HG03442 (cell line): ENCODE data around the gene PHF21A.

Source experiments
- ATAC-seq: cut with Tn5 transposase; IDR thresholded peaks from one replicate; pipeline ENCODE4 v1.9.1; 2021; ENCODE audit warnings: mild to moderate bottlenecking, moderate library complexity; ENCODE audit not compliant: unreplicated experiment

Gene PHF21A

DNA sequence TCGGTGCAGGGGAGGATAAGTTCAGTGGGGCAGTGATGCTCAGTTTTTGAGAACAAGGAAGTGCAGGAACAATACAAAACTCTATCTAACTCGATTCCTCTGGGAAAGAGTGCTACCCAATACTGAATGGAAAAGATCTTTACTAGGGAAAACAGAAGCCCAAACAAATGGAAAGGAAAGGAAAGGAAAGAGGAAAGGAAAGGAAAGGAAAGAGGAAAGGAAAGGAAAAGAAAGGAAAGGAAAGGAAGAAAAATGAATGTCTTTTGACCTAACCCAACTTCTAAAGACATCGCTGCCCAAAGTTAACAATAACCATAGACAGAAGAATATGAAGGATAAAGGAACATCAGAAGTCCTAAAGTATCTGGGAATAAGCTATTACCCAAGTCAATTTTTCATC lies 41.6 kb downstream of the PHF21A start:
- ATAC-seq = no peak

DNA sequence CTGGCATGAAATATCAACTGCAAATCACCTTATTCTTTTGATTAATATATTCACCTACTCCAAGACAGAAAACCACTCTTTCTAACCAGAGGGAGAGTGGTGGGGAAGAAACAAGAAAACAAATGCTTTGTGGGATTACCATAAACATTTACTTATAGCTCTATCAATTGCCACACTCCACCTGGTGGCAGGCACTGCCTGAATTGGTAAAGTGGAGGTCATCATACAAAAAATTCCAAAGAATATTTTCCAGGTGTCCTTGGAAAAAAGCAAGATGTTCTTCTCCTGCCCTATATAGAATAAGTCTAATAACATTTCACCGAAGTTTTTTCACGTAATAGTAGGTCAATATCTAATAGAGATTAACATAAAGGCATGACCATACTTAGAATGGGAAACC lies 45.3 kb downstream of the PHF21A start:
- ATAC-seq = no peak

DNA sequence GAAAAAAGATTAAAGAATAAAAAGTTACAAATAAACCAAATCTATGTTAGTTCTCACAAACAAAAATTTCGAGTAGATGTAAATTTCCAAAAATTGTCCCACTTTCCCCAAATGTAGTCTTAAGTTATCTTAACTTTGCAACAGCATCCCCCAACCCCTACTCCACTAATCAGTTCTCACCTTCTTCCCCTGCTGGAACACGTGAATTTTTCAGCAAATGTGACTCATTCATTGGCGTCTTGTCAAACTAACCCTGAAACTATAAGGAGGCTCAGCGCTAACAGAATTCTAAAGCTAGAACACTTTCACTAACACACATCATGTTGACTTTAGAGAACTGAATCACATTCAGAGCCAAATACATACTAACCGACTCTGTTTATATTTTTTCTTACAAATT lies 46.1 kb downstream of the PHF21A start:
- no peak for ATAC-seq

DNA sequence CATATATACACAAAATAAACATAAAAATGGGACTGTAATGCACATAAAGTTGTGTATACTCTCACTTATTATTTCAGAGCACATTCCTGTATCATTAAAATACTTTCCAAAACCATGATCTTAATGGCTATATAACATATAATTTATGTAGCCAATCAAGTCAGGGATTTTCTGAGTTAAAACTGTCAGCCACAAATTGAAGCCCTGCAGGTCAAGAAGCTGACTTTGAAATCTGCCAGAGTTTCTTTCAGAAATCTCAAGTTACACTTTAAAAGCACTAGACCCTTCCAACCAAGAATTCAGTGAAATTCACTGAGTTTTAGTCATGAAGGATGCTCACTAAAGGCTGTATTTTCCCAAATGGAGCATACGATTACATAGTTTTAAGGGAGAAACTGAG lies 47.6 kb downstream of the PHF21A start:
- ATAC-seq = no peak

GRCh38 chr11:46072172-46072964 lies 48.9 kb downstream of the PHF21A start:
- no peak for ATAC-seq

- ATAC-seq = no peak
Measured at GRCh38 chr11:46071091-46071490, 50.2 kb downstream of the PHF21A start.

DNA sequence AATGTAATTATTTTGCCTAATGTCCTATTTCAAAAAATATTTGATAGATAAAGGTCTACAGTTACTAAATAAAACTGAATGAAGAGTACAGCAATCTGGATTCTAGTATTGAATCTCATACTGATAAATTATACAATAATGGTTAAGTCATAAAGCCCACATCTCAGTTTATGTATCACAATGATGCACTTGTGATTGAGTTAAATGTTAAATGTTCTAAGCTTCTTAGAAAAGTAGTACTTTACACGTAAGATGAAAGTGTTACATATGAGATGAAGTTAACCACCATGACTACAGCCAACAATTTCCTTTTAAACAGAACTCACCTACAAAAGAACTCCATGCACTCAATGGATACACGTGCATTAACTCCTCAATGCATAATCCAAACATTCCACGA lies 51.7 kb downstream of the PHF21A start:
- ATAC-seq = no peak

DNA sequence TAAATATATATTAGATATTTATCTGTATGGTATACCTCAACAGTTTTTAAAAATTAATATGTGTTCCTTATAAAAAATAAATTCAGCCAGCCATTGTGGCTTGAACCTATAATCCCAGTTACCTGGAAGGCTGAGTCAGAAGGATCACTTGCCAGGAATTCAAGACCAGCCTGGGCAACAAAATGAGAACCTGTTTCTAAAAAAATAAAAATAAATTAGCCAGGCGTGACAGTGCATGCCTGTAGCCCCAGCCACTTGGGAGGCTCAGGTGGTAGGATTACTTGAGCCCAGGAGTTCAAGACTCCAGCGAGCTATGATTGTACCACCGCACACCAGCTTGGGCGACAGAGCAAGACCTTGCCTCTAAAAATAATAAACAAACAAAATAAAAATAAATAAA lies 54.9 kb downstream of the PHF21A start:
- ATAC-seq = no peak

- ATAC-seq = no peak
Measured at GRCh38 chr11:46065681-46066080, 55.6 kb downstream of the PHF21A start.

DNA sequence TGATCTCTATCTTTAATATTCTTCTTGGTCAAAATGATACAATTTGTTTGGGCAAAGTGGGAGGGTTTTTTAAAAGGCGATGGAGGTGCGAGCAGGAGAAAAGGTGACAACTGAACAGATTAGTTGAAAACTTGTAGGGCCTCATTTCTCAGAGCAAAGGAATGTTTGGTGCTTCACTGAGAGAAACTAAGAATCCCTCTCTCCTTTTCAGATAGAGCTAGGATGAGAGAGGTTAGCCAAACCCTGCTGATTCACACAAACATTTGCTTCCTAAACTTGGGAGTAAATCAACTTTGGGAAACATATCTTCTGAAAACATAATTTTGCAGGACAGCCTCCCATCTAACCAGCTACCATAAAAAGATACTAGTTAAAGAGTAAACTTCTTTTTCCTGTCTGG lies 57.0 kb downstream of the PHF21A start:
- no peak for ATAC-seq

- no peak for ATAC-seq
Measured at GRCh38 chr11:46063138-46063537, 58.1 kb downstream of the PHF21A start.

GRCh38 chr11:46060013-46060412 lies 61.2 kb downstream of the PHF21A start:
- no peak for ATAC-seq

DNA sequence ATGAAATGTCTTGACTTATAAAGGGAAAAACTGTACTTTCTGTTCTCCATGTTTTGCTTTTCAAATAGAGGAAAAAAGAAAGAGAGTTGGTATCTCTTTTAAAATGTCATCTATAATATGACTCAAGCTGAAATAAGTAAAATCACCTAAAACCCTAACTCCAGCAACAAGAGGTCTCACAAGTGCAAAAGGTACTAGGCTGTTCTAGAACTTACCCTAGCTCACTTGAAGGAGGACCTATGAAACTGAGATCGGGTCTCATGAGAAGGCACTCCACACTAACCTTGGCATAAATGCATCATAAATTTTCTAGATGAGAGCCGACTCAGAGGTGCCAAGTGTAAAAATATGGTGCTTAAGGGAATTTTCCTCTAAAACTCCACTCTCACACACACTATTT lies 63.8 kb downstream of the PHF21A start:
- ATAC-seq = no peak

DNA sequence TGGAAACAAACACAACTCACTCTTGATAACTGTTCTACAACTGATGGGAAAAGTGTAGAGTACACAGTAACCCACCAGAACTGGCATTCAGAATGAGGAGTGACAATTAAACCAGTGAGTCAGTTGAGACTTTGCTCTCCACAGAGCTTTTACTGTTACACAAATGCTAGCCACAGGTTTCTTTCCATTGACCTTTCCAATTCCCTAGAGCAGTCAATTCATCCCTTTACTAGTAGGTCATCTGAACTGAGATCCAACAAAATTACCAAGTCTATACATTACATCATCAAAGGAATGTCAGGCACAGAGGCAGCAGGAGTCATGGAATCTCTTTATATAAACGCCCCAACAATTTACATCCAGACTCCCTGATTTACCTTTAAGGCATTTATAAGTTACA lies 65.9 kb downstream of the PHF21A start:
- no peak for ATAC-seq

DNA sequence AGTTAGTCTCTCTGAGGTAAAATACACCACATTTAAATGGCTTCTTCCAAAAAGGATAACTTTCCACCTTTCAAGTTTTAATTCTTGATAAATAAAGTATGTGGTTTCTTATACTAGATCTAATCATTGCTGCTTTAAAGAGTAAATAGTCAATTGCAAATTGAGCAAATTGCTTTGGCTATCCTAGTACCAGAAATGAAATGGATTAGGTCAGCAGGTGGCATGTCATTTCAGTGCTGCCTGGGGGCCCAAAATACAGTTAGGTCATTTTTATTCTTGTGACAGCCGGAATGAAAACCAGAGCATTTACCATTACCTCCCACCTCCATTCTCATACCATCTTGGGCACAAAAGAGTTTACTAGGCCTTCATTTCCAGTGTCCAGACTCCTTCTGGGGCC lies 70.2 kb downstream of the PHF21A start:
- ATAC-seq = no peak

DNA sequence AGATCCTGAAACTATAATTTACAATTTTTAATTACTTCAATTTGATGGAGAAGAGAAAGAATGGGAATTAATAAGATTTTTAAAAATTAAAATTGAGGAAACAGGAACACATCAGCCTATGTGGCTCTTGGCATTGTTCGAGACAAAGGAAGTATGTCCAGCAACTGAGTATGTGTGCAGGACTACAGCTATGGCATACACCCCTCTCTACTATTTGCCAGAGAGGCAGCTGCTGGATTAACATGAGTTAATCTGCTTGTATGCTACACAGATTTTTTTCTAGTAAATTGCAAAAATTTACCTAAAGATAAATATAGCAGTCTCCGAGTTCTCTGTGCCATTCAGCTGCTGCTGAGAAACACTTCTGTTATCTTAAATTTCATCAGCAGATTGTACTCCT lies 70.6 kb downstream of the PHF21A start:
- ATAC-seq = no peak

DNA sequence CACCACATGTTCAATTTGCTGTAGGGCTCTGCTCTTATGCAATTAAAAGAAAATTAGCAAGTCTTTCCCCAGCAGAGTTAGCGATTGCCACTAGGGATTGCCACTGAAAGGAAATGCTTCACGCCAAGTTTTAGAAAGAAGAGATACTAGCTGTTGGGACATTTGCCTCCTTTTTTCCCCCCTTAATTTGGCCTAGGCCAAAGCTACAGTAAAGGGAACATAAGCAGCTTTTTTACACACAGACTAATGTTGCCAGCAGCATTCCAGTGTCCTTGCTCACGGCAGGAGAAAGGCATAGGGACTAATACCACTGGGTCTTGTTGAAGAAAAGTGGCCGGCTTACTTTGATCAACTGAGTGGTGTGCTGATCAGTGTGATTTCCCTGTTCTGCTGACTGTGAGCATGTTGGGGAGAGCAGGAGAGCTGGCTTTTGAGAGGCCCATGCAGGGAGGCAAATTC lies 71.2 kb downstream of the PHF21A start:
- ATAC-seq = no peak

DNA sequence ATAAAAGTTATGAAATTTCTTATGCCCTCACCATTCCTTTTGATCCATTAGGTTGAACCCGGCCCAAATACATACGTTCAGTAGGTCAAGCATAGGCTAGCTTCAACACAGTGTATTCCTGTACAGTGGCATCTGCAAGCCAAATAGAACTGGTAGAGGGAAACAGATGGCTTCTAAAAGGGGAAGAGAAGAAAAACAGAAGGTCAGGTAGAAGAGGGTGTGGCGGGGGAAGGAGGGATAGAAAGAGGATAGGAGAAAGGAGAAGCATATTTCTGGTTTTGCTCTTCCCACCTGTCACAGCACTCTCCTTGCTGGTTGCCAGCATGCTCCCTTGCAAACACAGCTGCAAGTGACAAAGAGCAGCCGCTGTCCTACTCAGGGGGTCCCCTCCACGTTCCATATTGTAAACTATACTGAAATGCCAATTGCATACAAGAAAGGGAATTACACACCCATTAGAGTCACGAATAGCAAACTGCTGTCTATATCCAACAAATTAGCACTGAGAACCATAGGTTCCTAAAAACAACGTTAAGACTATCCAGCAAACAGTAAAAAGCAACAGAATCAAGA lies 71.8 kb downstream of the PHF21A start:
- ATAC-seq = no peak

GRCh38 chr11:46048198-46048597 lies 73.1 kb downstream of the PHF21A start:
- no peak for ATAC-seq

- ATAC-seq = no peak
Measured at GRCh38 chr11:46047520-46047919, 73.7 kb downstream of the PHF21A start.

DNA sequence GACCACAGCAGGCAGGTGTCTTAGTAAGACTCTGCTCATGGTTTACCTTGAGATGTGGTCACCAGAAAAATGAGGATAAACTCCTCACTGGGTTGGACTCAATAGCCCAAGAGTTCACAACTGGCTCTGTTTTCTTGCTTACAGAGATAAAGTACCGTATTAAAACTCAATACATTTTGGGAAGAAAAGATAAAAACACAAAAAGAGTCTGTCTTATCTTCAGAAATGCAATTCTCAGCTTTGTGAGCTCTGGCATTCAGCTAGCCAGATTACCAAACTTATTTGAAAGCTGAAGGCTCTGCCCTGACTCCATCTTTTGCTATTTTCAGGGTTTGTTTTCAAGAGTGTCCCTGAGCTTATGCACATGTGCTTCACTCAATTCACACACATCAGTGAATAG lies 75.4 kb downstream of the PHF21A start:
- no peak for ATAC-seq

DNA sequence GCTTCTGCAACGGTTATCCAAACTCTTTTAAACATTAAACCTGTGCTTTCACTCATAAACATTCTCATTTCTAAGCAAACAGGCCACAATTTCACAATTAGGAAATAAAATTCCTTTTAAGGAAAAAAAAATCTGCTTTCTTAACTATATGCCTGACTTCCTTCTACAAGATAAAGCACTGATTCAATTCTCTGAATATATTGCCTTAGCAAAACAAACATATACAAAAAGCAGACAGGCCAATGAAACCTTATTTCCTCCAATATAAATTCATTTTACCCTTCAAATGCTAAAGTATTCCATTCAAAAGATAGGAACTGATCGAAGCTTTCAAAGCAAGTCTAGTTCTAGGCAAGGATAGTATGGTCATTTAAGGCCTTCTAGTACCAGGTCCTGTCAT lies 76.7 kb downstream of the PHF21A start:
- no peak for ATAC-seq

DNA sequence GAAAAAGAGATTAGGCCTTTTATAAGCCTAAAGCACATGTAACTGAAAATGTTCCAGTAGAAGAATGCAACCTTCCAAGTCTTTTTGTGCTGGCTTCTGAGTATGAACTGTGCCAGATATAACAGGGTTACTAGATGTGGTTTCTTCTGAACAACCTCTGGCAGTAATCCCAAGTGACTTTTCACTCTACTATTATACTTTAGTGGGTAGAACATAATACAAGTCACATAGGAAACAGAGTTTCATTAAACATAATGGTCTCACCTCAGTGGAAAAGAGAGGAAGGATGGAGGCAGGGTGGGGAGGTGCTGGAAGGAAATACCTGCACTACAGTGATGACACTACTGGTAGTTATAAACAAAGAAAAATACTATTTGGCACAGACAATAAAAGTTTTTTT lies 81.3 kb downstream of the PHF21A start:
- no peak for ATAC-seq
